Smooth muscle cell (in vitro differentiated cells): ENCODE measurements around the gene CPED1. TPM values are rescaled to one million over a fixed set of nuclear protein-coding genes. Genes with fewer than 3 reads are reported as not detected.
"Not testable (repeated sequence)": the region's sequence is repeated elsewhere in the genome, so short reads cannot be mapped to it uniquely, and the experiment has no call there.

Experiments used
- DNase-seq: peaks from one replicate; lab custom pipeline; 2025; ENCODE audit not compliant: unreplicated experiment; lab: John Stamatoyannopoulos, UW
- H2AFZ ChIP-seq: fragments of 200-600 bp; sonication (generic); 2 replicates; pipeline ENCODE4 v1.6.0; 2016; ENCODE audit warnings: antibody characterized with exemption, low read depth, mild to moderate bottlenecking
- H3F3A ChIP-seq: fragments of 200-600 bp; sonication (generic); 2 replicates; pipeline ENCODE4 v1.6.0; 2017; ENCODE audit warnings: antibody characterized with exemption, low read depth
- H3K27ac ChIP-seq: fragments of 200-600 bp; sonication (generic); 2 replicates; pipeline ENCODE4 v1.5.1; 2016; ENCODE audit warnings: low read depth, mild to moderate bottlenecking
- H3K27me3 ChIP-seq: fragments of 200-600 bp; sonication (generic); 2 replicates; pipeline ENCODE4 v1.6.1; 2016; ENCODE audit warnings: low read depth, mild to moderate bottlenecking
- H3K36me3 ChIP-seq: fragments of 200-600 bp; sonication (generic); 2 replicates; pipeline ENCODE4 v1.5.1; 2016; ENCODE audit warnings: low read depth
- H3K4me1 ChIP-seq: fragments of 200-600 bp; sonication (generic); 2 replicates; pipeline ENCODE4 v1.5.1; 2016; ENCODE audit warnings: low read depth
- H3K4me2 ChIP-seq: fragments of 200-600 bp; sonication (generic); 2 replicates; pipeline ENCODE4 v1.6.0; 2016; ENCODE audit warnings: mild to moderate bottlenecking
- H3K4me3 ChIP-seq: fragments of 200-600 bp; sonication (generic); 2 replicates; pipeline ENCODE4 v1.5.1; 2016; ENCODE audit warnings: mild to moderate bottlenecking
- H3K79me2 ChIP-seq: fragments of 200-600 bp; sonication (generic); 2 replicates; pipeline ENCODE4 v1.6.0; 2016; ENCODE audit warnings: low read depth, mild to moderate bottlenecking
- H3K9ac ChIP-seq: fragments of 200-600 bp; sonication (generic); 2 replicates; pipeline ENCODE4 v1.6.0; 2016; ENCODE audit warnings: low read depth
- H3K9me3 ChIP-seq: fragments of 200-600 bp; sonication (generic); replicated peaks from 2 replicates; pipeline ENCODE4 v1.5.1; 2016; ENCODE audit warnings: low read depth
- H4K20me1 ChIP-seq: fragments of 200-600 bp; sonication (generic); 2 replicates; pipeline ENCODE4 v1.6.0; 2016; ENCODE audit warnings: low read depth
- CTCF ChIP-seq: fragments of 200-600 bp; sonication (generic); IDR thresholded peaks from 2 replicates; pipeline ENCODE4 v1.5.1; 2017; ENCODE audit warnings: borderline replicate concordance, mild to moderate bottlenecking, antibody characterized with exemption; ENCODE audit not compliant: insufficient read depth, poor library complexity, severe bottlenecking
- WGBS: methylation state at CpG from one replicate; pipeline ENCODE4 v1.1.7; 2016; ENCODE audit warnings: low lambda C conversion rate; 5-methylcytosine and 5-hydroxymethylcytosine counted together
- polyA plus RNA-seq: library from polyadenylated mRNA; unstranded; fragments of >200 nt; fragmentation: Nextera tagmentation; extraction: Ambion mirVana; gene quantifications from 2 replicates; pipeline ENCODE4 v1.2.1, GENCODE V29; 2016
- total RNA-seq: library from RNA; depleted of rRNA; stranded (reverse); fragments of >200 nt; gene quantifications from 2 replicates; pipeline ENCODE4 v1.2.3, GENCODE V29; 2014

CPED1 gene
- total and polyA plus RNA-seq, 2 experiments from 2014 or later, result 9.5 to 12.9 TPM

- H2AFZ ChIP-seq, result no peak overlapping the region
- H4K20me1 ChIP-seq, result no peaks in the 10 kb centered on the region
- H3K27me3 ChIP-seq, result no peaks in the 10 kb centered on the region
- WGBS, result 91% methylated on average over 5 of the region's 5 CpGs
- peaks cover 16% of the 10 kb centered on the region for H3K4me1 ChIP-seq
- no peaks in the 10 kb centered on the region for H3K9me3 ChIP-seq
- H3K79me2 ChIP-seq, result no peaks in the 10 kb centered on the region
- no peak overlapping the region for H3K27ac ChIP-seq
- no peak overlapping the region for H3K4me2 ChIP-seq
- no peak overlapping the region for H3K4me3 ChIP-seq
- H3K9ac ChIP-seq, result no peak overlapping the region
- no peak for DNase-seq
- H3F3A ChIP-seq, result no peaks in the 10 kb centered on the region
- H3K36me3 ChIP-seq, result no peaks in the 10 kb centered on the region
- no peak for TF ChIP-seq CTCF
Observed at GRCh38 chr7:121061677-121062582, 73.4 kb downstream of the CPED1 start.

GRCh38 chr7:121062671-121063279, 74.3 kb downstream of the CPED1 start:
- Histone ChIP-seq H3K27me3 (no peaks in the 10 kb centered on the region), H3K9me3 (no peaks in the 10 kb centered on the region), H2AFZ (no peak overlapping the region), H3K9ac (no peak overlapping the region), H3K27ac (no peak overlapping the region), H3K36me3 (no peaks in the 10 kb centered on the region), H3K4me3 (no peak overlapping the region), H3K79me2 (no peaks in the 10 kb centered on the region), H3F3A (no peaks in the 10 kb centered on the region), H4K20me1 (no peaks in the 10 kb centered on the region), H3K4me1 (peaks cover 16% of the 10 kb centered on the region), H3K4me2 (no peak overlapping the region)
- DNase-seq, result no peak
- 76% methylated on average over 11 of the region's 11 CpGs for WGBS
- TF ChIP-seq CTCF, result no peak

- not testable (repeated sequence) for H4K20me1 ChIP-seq, H3K4me2 ChIP-seq, H2AFZ ChIP-seq, H3K9ac ChIP-seq, H3K36me3 ChIP-seq, H3K4me3 ChIP-seq, H3F3A ChIP-seq, H3K27ac ChIP-seq, H3K9me3 ChIP-seq, H3K79me2 ChIP-seq, H3K27me3 ChIP-seq, DNase-seq
- H3K4me1 ChIP-seq, result peaks cover 16% of the 10 kb centered on the region
- 91% methylated on average over 2 of the region's 2 CpGs for WGBS
Observed at GRCh38 chr7:121067717-121068116, 79.2 kb downstream of the CPED1 start.

DNA sequence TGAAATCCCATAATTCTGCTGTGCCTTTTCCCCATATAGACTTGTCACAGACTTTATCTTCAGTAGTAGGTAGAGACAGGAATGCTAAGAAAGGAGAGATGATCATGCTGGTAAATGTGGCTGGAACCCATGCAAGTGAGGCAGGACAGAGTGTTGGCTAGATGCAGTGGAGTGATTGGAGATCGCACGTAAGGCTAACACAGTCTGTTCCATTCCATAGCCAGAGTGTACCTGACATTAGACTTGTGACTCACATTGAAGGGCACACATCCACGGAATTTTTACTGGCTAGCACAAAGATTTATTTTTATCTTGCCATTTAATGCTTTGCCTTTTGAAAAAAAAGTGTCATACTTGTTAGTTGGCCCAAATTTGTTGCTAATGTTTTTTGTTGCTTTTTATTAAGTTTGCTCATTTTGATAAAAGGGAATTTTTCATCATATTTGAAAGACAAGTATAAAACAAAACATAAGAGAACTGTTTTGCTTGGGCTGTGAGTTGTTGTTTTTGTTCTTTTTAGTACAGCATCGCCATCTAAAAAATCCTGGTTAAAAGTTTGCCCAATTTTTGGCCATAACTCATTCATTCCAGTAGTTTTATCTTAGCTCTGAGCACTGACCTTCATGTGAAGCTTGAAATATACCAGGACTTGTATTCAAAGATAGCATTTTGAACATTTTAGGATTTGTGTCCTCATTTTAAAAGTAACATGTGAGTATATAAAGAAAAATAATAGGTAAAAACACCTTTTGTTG, 81.0 kb downstream of the CPED1 start:
- no peak for TF ChIP-seq CTCF
- H3K4me3 ChIP-seq, result no peak overlapping the region
- no peak overlapping the region for H3K27ac ChIP-seq
- DNase-seq, result no peak
- no peak overlapping the region for H3K4me2 ChIP-seq
- H3K79me2 ChIP-seq, result no peaks in the 10 kb centered on the region
- no peaks in the 10 kb centered on the region for H4K20me1 ChIP-seq
- 81% methylated on average over 4 of the region's 4 CpGs for WGBS
- no peaks in the 10 kb centered on the region for H3K9me3 ChIP-seq
- H2AFZ ChIP-seq, result no peak overlapping the region
- H3F3A ChIP-seq, result no peaks in the 10 kb centered on the region
- H3K9ac ChIP-seq, result no peak overlapping the region
- H3K36me3 ChIP-seq, result no peaks in the 10 kb centered on the region
- H3K27me3 ChIP-seq, result no peaks in the 10 kb centered on the region
- H3K4me1 ChIP-seq, result peaks cover 9% of the 10 kb centered on the region
